Measurements from ENCODE around the gene WBP4.
A peak's percentile ranks its signal among the peaks of the same experiment; 100 is the strongest.

Gene WBP4

DNA sequence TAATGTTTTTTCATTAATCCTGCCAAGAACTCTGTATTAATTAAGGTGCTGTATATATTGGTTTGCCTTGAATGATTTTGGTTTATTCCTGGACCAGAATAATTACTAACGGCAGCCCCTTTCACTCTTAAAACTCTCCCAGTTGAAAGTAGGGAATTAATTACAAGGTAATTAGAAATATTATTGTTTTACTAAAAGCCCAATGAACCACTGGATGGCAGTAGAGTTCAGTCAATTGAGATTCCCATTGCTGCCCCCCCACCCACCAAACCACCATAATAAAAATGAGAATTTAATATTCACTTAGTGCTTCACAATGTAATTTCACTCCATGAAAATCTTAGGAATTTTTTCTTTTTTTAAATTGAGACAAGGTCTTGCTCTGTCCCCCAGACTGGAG lies 13.7 kb downstream of the WBP4 start:
- peak; percentile 52 for DNase-seq
- H3K4me1 ChIP-seq (ENCODE audit: control insufficient read depth, insufficient read depth, low read depth, low read length), result no peaks in the 10 kb centered on the region
- H3K9me3 ChIP-seq (ENCODE audit: control insufficient read depth, low read length), result no peaks in the 10 kb centered on the region
- no peak overlapping the region for H3K9ac ChIP-seq (ENCODE audit: low read length)
- H3K79me1 ChIP-seq (replicated peaks; ENCODE audit: low read length, poor library complexity, severe bottlenecking), result peaks cover 8% of the 10 kb centered on the region
- no peak overlapping the region for H2BK120ac ChIP-seq (ENCODE audit: low read depth, low read length)
- H2BK12ac ChIP-seq (ENCODE audit: low read length in 2 of 2), result no peak overlapping the region
- H3K14ac ChIP-seq (ENCODE audit: low read length in 2 of 2), result no peak overlapping the region
- no peaks in the 10 kb centered on the region for H3K27me3 ChIP-seq (ENCODE audit: control insufficient read depth in 1 of 2, insufficient read depth in 1 of 2, low read length in 2 of 2)
- no peak overlapping the region for H4K8ac ChIP-seq (ENCODE audit: low read length)
- H2BK15ac ChIP-seq (ENCODE audit: low read depth, poor library complexity, severe bottlenecking), result no peak overlapping the region
- no peak overlapping the region for H3K23ac ChIP-seq (ENCODE audit: low read length in 2 of 2)
- no peak overlapping the region for H3K18ac ChIP-seq (ENCODE audit: low read depth in 1 of 2, low read length in 2 of 2)
- no peak overlapping the region for H3K4ac ChIP-seq (ENCODE audit: low read depth in 1 of 2, low read length in 2 of 2)
- H4K91ac ChIP-seq (ENCODE audit: low read length), result no peak overlapping the region
- peaks cover 22 to 84% of the 10 kb centered on the region in 2 experiments for H3K36me3 ChIP-seq (ENCODE audit: control insufficient read depth in 1 of 2, insufficient read depth in 2 of 2, low read depth in 1 of 2, low read length in 2 of 2)
- no peak overlapping the region for H2BK5ac ChIP-seq (ENCODE audit: low read depth, low read length, poor library complexity, severe bottlenecking)
- no peak overlapping the region for H2AFZ ChIP-seq (ENCODE audit: low read depth, low read length)
- no peak overlapping the region for H2AK5ac ChIP-seq (ENCODE audit: low read length, severe bottlenecking)
- H3K4me3 ChIP-seq (ENCODE audit: insufficient read depth in 1 of 2, low read depth in 1 of 2, low read length in 2 of 2), result no peak overlapping the region
- no peak overlapping the region for H3K4me2 ChIP-seq (ENCODE audit: low read length, poor library complexity, severe bottlenecking)
- no CpG with 5 or more reads among the region's 1 CpG for WGBS
- H3K27ac ChIP-seq (ENCODE audit: low read length, poor library complexity, severe bottlenecking), result no peak overlapping the region

DNA sequence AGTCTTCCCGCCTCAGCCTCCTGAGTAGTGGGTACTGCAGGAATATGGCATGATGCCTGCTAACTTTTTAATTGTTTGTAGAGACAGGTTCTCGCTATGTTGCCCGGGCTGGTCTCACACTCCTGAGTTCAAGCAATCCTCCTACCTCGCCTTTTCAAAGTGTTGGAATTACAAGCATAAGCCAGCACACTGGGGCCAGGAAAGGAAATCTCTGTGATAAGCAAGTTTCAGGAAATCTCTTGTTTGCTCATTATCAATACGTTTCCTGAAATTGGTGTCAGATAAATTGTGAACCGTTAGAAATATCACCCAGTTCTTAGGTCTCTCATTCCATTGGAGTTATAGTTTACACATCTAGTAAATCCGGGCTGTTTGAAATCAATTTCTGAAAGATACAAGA lies 14.2 kb downstream of the WBP4 start:
- no peak overlapping the region for H2BK12ac ChIP-seq (ENCODE audit: low read length in 2 of 2)
- H2BK15ac ChIP-seq (ENCODE audit: low read depth, poor library complexity, severe bottlenecking), result no peak overlapping the region
- H2AFZ ChIP-seq (ENCODE audit: low read depth, low read length), result no peak overlapping the region
- no peaks in the 10 kb centered on the region for H3K4me1 ChIP-seq (ENCODE audit: control insufficient read depth, insufficient read depth, low read depth, low read length)
- WGBS, result 96% methylated on average over 4 of the region's 7 CpGs
- H3K4me2 ChIP-seq (ENCODE audit: low read length, poor library complexity, severe bottlenecking), result no peak overlapping the region
- no peaks in the 10 kb centered on the region for H3K27me3 ChIP-seq (ENCODE audit: control insufficient read depth in 1 of 2, insufficient read depth in 1 of 2, low read length in 2 of 2)
- peaks cover 6% of the 10 kb centered on the region for H3K79me1 ChIP-seq (replicated peaks; ENCODE audit: low read length, poor library complexity, severe bottlenecking)
- H3K18ac ChIP-seq (ENCODE audit: low read depth in 1 of 2, low read length in 2 of 2), result no peak overlapping the region
- no peak for DNase-seq
- no peak overlapping the region for H3K4me3 ChIP-seq (ENCODE audit: insufficient read depth in 1 of 2, low read depth in 1 of 2, low read length in 2 of 2)
- no peak overlapping the region for H3K4ac ChIP-seq (ENCODE audit: low read depth in 1 of 2, low read length in 2 of 2)
- H3K9ac ChIP-seq (ENCODE audit: low read length), result peak overlapping the region; percentile 20
- no peak overlapping the region for H3K27ac ChIP-seq (ENCODE audit: low read length, poor library complexity, severe bottlenecking)
- H3K23ac ChIP-seq (ENCODE audit: low read length in 2 of 2), result no peak overlapping the region
- H4K8ac ChIP-seq (ENCODE audit: low read length), result no peak overlapping the region
- H4K91ac ChIP-seq (ENCODE audit: low read length), result no peak overlapping the region
- H3K14ac ChIP-seq (ENCODE audit: low read length in 2 of 2), result no peak overlapping the region
- no peak overlapping the region for H2BK120ac ChIP-seq (ENCODE audit: low read depth, low read length)
- no peak overlapping the region for H2BK5ac ChIP-seq (ENCODE audit: low read depth, low read length, poor library complexity, severe bottlenecking)
- H3K36me3 ChIP-seq (ENCODE audit: control insufficient read depth in 1 of 2, insufficient read depth in 2 of 2, low read depth in 1 of 2, low read length in 2 of 2), result peaks cover 22 to 84% of the 10 kb centered on the region in 2 experiments
- H2AK5ac ChIP-seq (ENCODE audit: low read length, severe bottlenecking), result no peak overlapping the region
- no peaks in the 10 kb centered on the region for H3K9me3 ChIP-seq (ENCODE audit: control insufficient read depth, low read length)

DNA sequence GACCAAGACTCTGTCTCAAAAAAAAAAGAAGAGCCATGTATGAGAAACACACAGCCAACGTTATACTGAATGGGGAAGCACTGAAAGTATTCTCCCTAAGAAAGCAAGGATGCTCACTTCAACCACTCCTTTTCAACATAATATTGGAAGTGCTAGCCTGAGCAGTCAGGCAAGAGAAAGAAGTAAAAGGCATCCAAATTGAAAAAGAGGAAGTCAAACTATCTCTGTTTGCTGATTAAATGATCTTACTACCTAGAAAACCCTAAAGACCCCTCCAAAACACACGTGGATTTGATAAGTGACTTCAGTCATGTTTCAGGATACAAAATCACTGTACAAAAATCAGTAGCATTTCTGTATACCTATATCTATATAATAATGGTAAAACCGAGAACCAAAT lies 16.2 kb downstream of the WBP4 start:
- Histone ChIP-seq H2BK12ac (ENCODE audit: low read length in 2 of 2) (no peak overlapping the region), H2BK15ac (ENCODE audit: low read depth, poor library complexity, severe bottlenecking) (no peak overlapping the region), H2AK5ac (ENCODE audit: low read length, severe bottlenecking) (no peak overlapping the region), H3K23ac (ENCODE audit: low read length in 2 of 2) (no peak overlapping the region), H3K79me1 (replicated peaks; ENCODE audit: low read length, poor library complexity, severe bottlenecking) (peaks cover 4% of the 10 kb centered on the region), H2BK120ac (ENCODE audit: low read depth, low read length) (no peak overlapping the region), H3K18ac (ENCODE audit: low read depth in 1 of 2, low read length in 2 of 2) (no peak overlapping the region), H3K9ac (ENCODE audit: low read length) (no peak overlapping the region), H3K4me3 (ENCODE audit: insufficient read depth in 1 of 2, low read depth in 1 of 2, low read length in 2 of 2) (no peak overlapping the region), H3K9me3 (ENCODE audit: control insufficient read depth, low read length) (no peaks in the 10 kb centered on the region), H3K14ac (ENCODE audit: low read length in 2 of 2) (no peak overlapping the region), H3K36me3 (ENCODE audit: control insufficient read depth in 1 of 2, insufficient read depth in 2 of 2, low read depth in 1 of 2, low read length in 2 of 2) (peaks cover 27 to 86% of the 10 kb centered on the region in 2 experiments), H4K8ac (ENCODE audit: low read length) (no peak overlapping the region), H2AFZ (ENCODE audit: low read depth, low read length) (no peak overlapping the region), H4K91ac (ENCODE audit: low read length) (no peak overlapping the region), H3K4me1 (ENCODE audit: control insufficient read depth, insufficient read depth, low read depth, low read length) (no peaks in the 10 kb centered on the region), H3K4ac (ENCODE audit: low read depth in 1 of 2, low read length in 2 of 2) (no peak overlapping the region), H3K27me3 (ENCODE audit: control insufficient read depth in 1 of 2, insufficient read depth in 1 of 2, low read length in 2 of 2) (no peaks in the 10 kb centered on the region), H3K4me2 (ENCODE audit: low read length, poor library complexity, severe bottlenecking) (no peak overlapping the region), H2BK5ac (ENCODE audit: low read depth, low read length, poor library complexity, severe bottlenecking) (no peak overlapping the region), H3K27ac (ENCODE audit: low read length, poor library complexity, severe bottlenecking) (no peak overlapping the region)
- 100% methylated on average over 2 of the region's 3 CpGs for WGBS
- DNase-seq, result no peak

DNA sequence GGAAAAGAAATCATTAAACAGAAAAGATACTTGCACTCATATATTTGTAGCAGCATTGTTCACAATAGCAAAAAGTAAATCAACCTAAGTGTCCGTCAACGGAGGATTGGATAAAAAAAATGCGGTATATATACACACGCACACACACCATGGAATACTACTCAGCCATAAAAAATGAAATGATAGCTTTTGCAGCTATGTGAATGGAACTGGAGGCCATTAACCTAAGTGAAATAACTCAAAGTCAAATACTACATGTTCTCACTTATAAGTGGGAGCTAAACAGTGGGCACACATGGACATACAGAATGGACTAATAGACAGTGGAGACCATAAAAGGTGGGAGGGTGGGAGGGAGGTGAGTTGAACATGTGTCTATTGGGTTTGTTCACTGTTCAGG lies 18.4 kb downstream of the WBP4 start:
- no peak overlapping the region for H3K14ac ChIP-seq (ENCODE audit: low read length in 2 of 2)
- no peak overlapping the region for H4K8ac ChIP-seq (ENCODE audit: low read length)
- no peaks in the 10 kb centered on the region for H3K27me3 ChIP-seq (ENCODE audit: control insufficient read depth in 1 of 2, insufficient read depth in 1 of 2, low read length in 2 of 2)
- no peak overlapping the region for H2AK5ac ChIP-seq (ENCODE audit: low read length, severe bottlenecking)
- no peak overlapping the region for H3K4me3 ChIP-seq (ENCODE audit: insufficient read depth in 1 of 2, low read depth in 1 of 2, low read length in 2 of 2)
- H4K91ac ChIP-seq (ENCODE audit: low read length), result no peak overlapping the region
- no peaks in the 10 kb centered on the region for H3K9me3 ChIP-seq (ENCODE audit: control insufficient read depth, low read length)
- H2BK15ac ChIP-seq (ENCODE audit: low read depth, poor library complexity, severe bottlenecking), result no peak overlapping the region
- H3K4ac ChIP-seq (ENCODE audit: low read depth in 1 of 2, low read length in 2 of 2), result no peak overlapping the region
- no peak overlapping the region for H2BK120ac ChIP-seq (ENCODE audit: low read depth, low read length)
- H2BK5ac ChIP-seq (ENCODE audit: low read depth, low read length, poor library complexity, severe bottlenecking), result no peak overlapping the region
- H3K27ac ChIP-seq (ENCODE audit: low read length, poor library complexity, severe bottlenecking), result no peak overlapping the region
- no peak overlapping the region for H3K23ac ChIP-seq (ENCODE audit: low read length in 2 of 2)
- no peak overlapping the region for H2BK12ac ChIP-seq (ENCODE audit: low read length in 2 of 2)
- H3K36me3 ChIP-seq (ENCODE audit: control insufficient read depth in 1 of 2, insufficient read depth in 2 of 2, low read depth in 1 of 2, low read length in 2 of 2), result peaks cover 24 to 90% of the 10 kb centered on the region in 2 experiments
- no peak overlapping the region for H3K9ac ChIP-seq (ENCODE audit: low read length)
- H2AFZ ChIP-seq (ENCODE audit: low read depth, low read length), result no peak overlapping the region
- H3K79me1 ChIP-seq (replicated peaks; ENCODE audit: low read length, poor library complexity, severe bottlenecking), result peaks cover 2% of the 10 kb centered on the region
- no peaks in the 10 kb centered on the region for H3K4me1 ChIP-seq (ENCODE audit: control insufficient read depth, insufficient read depth, low read depth, low read length)
- no peak overlapping the region for H3K4me2 ChIP-seq (ENCODE audit: low read length, poor library complexity, severe bottlenecking)
- WGBS, result no CpG with 5 or more reads among the region's 4 CpGs
- DNase-seq, result no peak
- no peak overlapping the region for H3K18ac ChIP-seq (ENCODE audit: low read depth in 1 of 2, low read length in 2 of 2)
